IMR-90 (cell line): ENCODE data around the gene NTM. TPM values are rescaled to one million over a fixed set of nuclear protein-coding genes. Genes with fewer than 3 reads are reported as not detected.

Source experiments
- ATAC-seq: fragments of 200-7000 bp; cut with Tn5 transposase; 2 replicates; pipeline ENCODE4 v1.9.1; 2020; ENCODE audit warnings: low read depth, mild to moderate bottlenecking, moderate library complexity
- BruUV-seq: library from RNA; stranded (reverse); fragments of 400-500 nt; replicated peaks from 2 replicates; lab custom pipeline; 2021; lab: Mats Ljungman, UMichigan
- CTCF ChIA-PET: fragments of 300-600 bp; formaldehyde crosslinking; extraction: SDS; loops from one replicate; lab custom pipeline; 2021; ENCODE audit warnings: antibody characterized with exemption; lab: Yijun Ruan, JAX
- POLR2A ChIA-PET: fragments of 300-600 bp; sonication (Branson Sonifier 250); formaldehyde crosslinking; loops from one replicate; lab custom pipeline; 2022; ENCODE audit warnings: antibody characterized with exemption; ENCODE audit not compliant: unreplicated experiment; lab: Charles Lee
- DNase-seq: peaks from one replicate; pipeline ENCODE4 v3.0.0; 2013
- H2AFZ ChIP-seq: replicated peaks from 2 replicates; pipeline ENCODE3; 2013; ENCODE audit warnings: low read length, mild to moderate bottlenecking; ENCODE audit not compliant: poor library complexity
- H2AK5ac ChIP-seq: 2 replicates; pipeline ENCODE4 v1.6.1; 2013; ENCODE audit warnings: low read depth, low read length, inconsistent platforms
- H2AK9ac ChIP-seq: replicated peaks from 2 replicates; pipeline ENCODE3; 2013; ENCODE audit warnings: mild to moderate bottlenecking, low read depth, low read length, moderate library complexity; ENCODE audit not compliant: poor library complexity
- H2BK120ac ChIP-seq: 2 replicates; pipeline ENCODE4 v1.6.1; 2013; ENCODE audit warnings: low read depth, low read length, inconsistent platforms
- H2BK15ac ChIP-seq: 3 replicates; pipeline ENCODE4 v1.6.1; 2013; ENCODE audit warnings: low read depth, low read length, inconsistent platforms
- H2BK20ac ChIP-seq: 2 replicates; pipeline ENCODE4 v1.6.1; 2013; ENCODE audit warnings: low read depth, mild to moderate bottlenecking, inconsistent platforms, low read length, moderate library complexity
- H2BK5ac ChIP-seq: 2 replicates; pipeline ENCODE4 v1.6.1; 2013; ENCODE audit warnings: mild to moderate bottlenecking, low read depth, low read length, inconsistent platforms; ENCODE audit not compliant: poor library complexity, severe bottlenecking
- H3K14ac ChIP-seq: replicated peaks from 2 replicates; pipeline ENCODE4 v1.6.1; 2013; ENCODE audit warnings: low read depth, low read length, inconsistent platforms
- H3K18ac ChIP-seq: 2 replicates; pipeline ENCODE4 v1.6.1; 2013; ENCODE audit warnings: low read depth, low read length, control low read depth
- H3K23ac ChIP-seq: 2 replicates; pipeline ENCODE4 v1.6.1; 2013; ENCODE audit warnings: low read depth, low read length, inconsistent platforms
- H3K27ac ChIP-seq: 2 replicates; pipeline ENCODE4 v1.5.1; 2013; ENCODE audit warnings: mild to moderate bottlenecking, control low read depth, low read length; ENCODE audit not compliant: insufficient read depth
- H3K27me3 ChIP-seq: 2 replicates; pipeline ENCODE4 v1.6.1; 2013; ENCODE audit warnings: low read length; ENCODE audit not compliant: control insufficient read depth, insufficient read depth
- H3K36me3 ChIP-seq: 2 replicates; pipeline ENCODE4 v1.6.1; 2013; ENCODE audit warnings: low read length, mixed read lengths; ENCODE audit not compliant: control insufficient read depth, insufficient read depth
- H3K4ac ChIP-seq: 2 replicates; pipeline ENCODE4 v1.6.1; 2013; ENCODE audit warnings: low read depth, low read length, inconsistent platforms
- H3K4me1 ChIP-seq: 2 replicates; pipeline ENCODE4 v1.6.1; 2013; ENCODE audit warnings: low read length, mixed read lengths; ENCODE audit not compliant: control insufficient read depth, insufficient read depth
- H3K4me2 ChIP-seq: 2 replicates; pipeline ENCODE4 v1.6.1; 2013; ENCODE audit warnings: low read depth, mild to moderate bottlenecking, control low read depth, low read length, moderate library complexity
- H3K4me3 ChIP-seq: 2 replicates; pipeline ENCODE4 v1.5.1; 2013; ENCODE audit warnings: low read depth, mild to moderate bottlenecking, control low read depth, low read length, moderate library complexity; ENCODE audit not compliant: insufficient read depth
- H3K56ac ChIP-seq: 2 replicates; pipeline ENCODE4 v1.6.1; 2013; ENCODE audit warnings: low read length, inconsistent platforms; ENCODE audit not compliant: insufficient read depth; ENCODE audit errors: extremely low read depth
- H3K79me1 ChIP-seq, 2 experiments: 2 replicates each; pipeline ENCODE4 v1.6.1; 2013; ENCODE audit warnings: low read length in 2 of 2, inconsistent platforms in 1 of 2, low read depth in 1 of 2
- H3K9ac ChIP-seq: 2 replicates; pipeline ENCODE4 v1.6.1; 2013; ENCODE audit warnings: low read depth, low read length, control low read depth
- H3K9me1 ChIP-seq: 2 replicates; pipeline ENCODE4 v1.6.1; 2013; ENCODE audit warnings: low read length, inconsistent platforms; ENCODE audit not compliant: insufficient read depth
- H3K9me3 ChIP-seq: 2 replicates; pipeline ENCODE4 v1.6.1; 2013; ENCODE audit warnings: low read length; ENCODE audit not compliant: control insufficient read depth, insufficient read depth
- H4K20me1 ChIP-seq: 2 replicates; pipeline ENCODE4 v1.6.1; 2013; ENCODE audit warnings: low read length, inconsistent platforms; ENCODE audit not compliant: insufficient read depth
- H4K5ac ChIP-seq: 2 replicates; pipeline ENCODE4 v1.6.1; 2013; ENCODE audit warnings: mild to moderate bottlenecking, low read depth, low read length, control low read depth
- H4K8ac ChIP-seq, 2 experiments: 2 replicates each; pipeline ENCODE4 v1.6.1; 2013; ENCODE audit warnings: low read depth in 2 of 2, low read length in 2 of 2, control low read depth in 1 of 2, inconsistent platforms in 1 of 2
- H4K91ac ChIP-seq: 2 replicates; pipeline ENCODE4 v1.6.1; 2013; ENCODE audit warnings: low read depth, low read length, inconsistent platforms; ENCODE audit not compliant: insufficient read depth
- BHLHE40 ChIP-seq: fragments of 150-350 bp; IDR thresholded peaks from 2 replicates; pipeline ENCODE4 v1.6.1; 2016; ENCODE audit warnings: mild to moderate bottlenecking, low read depth, low read length
- CEBPB ChIP-seq: IDR thresholded peaks from 2 replicates; pipeline ENCODE4 v1.6.1; 2012; ENCODE audit warnings: low read depth, low read length, improper control_type of control experiment
- CHD1 ChIP-seq: IDR thresholded peaks from 2 replicates; pipeline ENCODE4 v1.6.1; 2012; ENCODE audit warnings: low read depth, low read length, improper control_type of control experiment
- CTCF ChIP-seq: conservative IDR thresholded peaks from 2 replicates; pipeline ENCODE4 v1.5.1; 2012; ENCODE audit warnings: mild to moderate bottlenecking, low read depth, low read length, improper control_type of control experiment
- ELK1 ChIP-seq: fragments of 150-350 bp; IDR thresholded peaks from 2 replicates; pipeline ENCODE4 v1.6.1; 2016; ENCODE audit warnings: low read depth, mild to moderate bottlenecking, low read length, moderate library complexity, borderline replicate concordance
- FOS ChIP-seq: fragments of 150-350 bp; IDR thresholded peaks from 2 replicates; pipeline ENCODE4 v1.6.1; 2016; ENCODE audit warnings: low read depth, low read length
- MAFK ChIP-seq: IDR thresholded peaks from 2 replicates; pipeline ENCODE4 v1.6.1; 2012; ENCODE audit warnings: low read depth, low read length, improper control_type of control experiment
- MAZ ChIP-seq: IDR thresholded peaks from 2 replicates; pipeline ENCODE4 v1.6.1; 2012; ENCODE audit warnings: low read depth, mild to moderate bottlenecking, low read length, improper control_type of control experiment, moderate library complexity, borderline replicate concordance
- MXI1 ChIP-seq: IDR thresholded peaks from 2 replicates; pipeline ENCODE4 v1.6.1; 2012; ENCODE audit warnings: low read depth, mild to moderate bottlenecking, low read length, moderate library complexity, borderline replicate concordance
- NFE2L2 ChIP-seq: fragments of 150-350 bp; IDR thresholded peaks from 2 replicates; pipeline ENCODE4 v1.6.1; 2016; ENCODE audit warnings: low read depth, mild to moderate bottlenecking, low read length
- POLR2A ChIP-seq: IDR thresholded peaks from 2 replicates; pipeline ENCODE4 v1.6.1; 2012; ENCODE audit warnings: mild to moderate bottlenecking, low read depth, low read length
- RAD21 ChIP-seq: IDR thresholded peaks from 2 replicates; pipeline ENCODE4 v1.6.1; 2012; ENCODE audit warnings: low read length, improper control_type of control experiment
- RFX5 ChIP-seq: IDR thresholded peaks from 2 replicates; pipeline ENCODE4 v1.8.0; 2012; ENCODE audit warnings: low read depth, mild to moderate bottlenecking, low read length, moderate library complexity
- SMC3 ChIP-seq: fragments of 150-350 bp; IDR thresholded peaks from 2 replicates; pipeline ENCODE4 v1.6.1; 2016; ENCODE audit warnings: low read depth, mild to moderate bottlenecking, antibody characterized with exemption, low read length, moderate library complexity
- USF2 ChIP-seq: fragments of 150-350 bp; IDR thresholded peaks from 2 replicates; pipeline ENCODE4 v1.6.1; 2017; ENCODE audit warnings: mild to moderate bottlenecking, antibody characterized with exemption, low read length, low read depth
- WGBS, 2 experiments: methylation state at CpG; one replicate each; pipeline versions ENCODE4 v1.1.5 to v1.1.7; 2013; ENCODE audit warnings: missing lambda C conversion rate in 2 of 2; ENCODE audit not compliant: insufficient read length in 1 of 2; ENCODE audit errors: extremely low coverage in 2 of 2; 5-methylcytosine and 5-hydroxymethylcytosine counted together
- dilution Hi-C: fragments of 300-500 bp; cut with HindIII; formaldehyde crosslinking; loops from one replicate; pipeline ENCODE4 v1.14.3; 2018; ENCODE audit warnings: low sequenced_read_pairs; ENCODE audit not compliant: unreplicated experiment
- in situ Hi-C: fragments of 300-500 bp; cut with MboI; formaldehyde crosslinking; loops from 3 replicates; pipeline ENCODE4 v1.14.3; 2019; ENCODE audit warnings: low sequenced_read_pairs, inconsistent platforms, mixed read lengths
- intact Hi-C: fragments of 100-400 bp; cut with micrococcal nuclease; formaldehyde crosslinking; loops from 2 replicates; pipeline ENCODE4 v1.10.0; 2022
- polyA plus RNA-seq, 3 experiments: library from polyadenylated mRNA; depleted of rRNA; stranded (reverse); fragments of >200 nt; gene quantifications; 2 replicates each; pipeline ENCODE4 v1.2.3, GENCODE V29; 2012; ENCODE audit warnings: low replicate concordance in 1 of 3
- total RNA-seq: library from RNA; depleted of rRNA; stranded (reverse); fragments of >200 nt; gene quantifications from 2 replicates; pipeline ENCODE4 v1.2.3, GENCODE V29; 2012

The NTM gene
- total and polyA plus RNA-seq, 2 of the 4 experiments (the other 2 are of a cell fraction): 19.5 to 25.5 TPM

- in situ Hi-C loops: no loop called here
- dilution Hi-C loops: no loop called here
- Histone ChIP-seq H2AK9ac (no peak overlapping the region), H3K9ac (no peak overlapping the region), H3K4ac (no peak overlapping the region), H3K18ac (no peak overlapping the region), H3K79me1 (no peaks in the 10 kb centered on the region), H3K9me1 (no peaks in the 10 kb centered on the region), H3K23ac (no peak overlapping the region), H2BK5ac (no peak overlapping the region), H3K14ac (no peak overlapping the region), H2AK5ac (no peak overlapping the region), H3K27ac (no peak overlapping the region), H3K9me3 (no peaks in the 10 kb centered on the region), H2BK120ac (no peak overlapping the region), H2BK20ac (no peak overlapping the region), H3K4me3 (no peak overlapping the region), H3K27me3 (peaks cover 17% of the 10 kb centered on the region), H2BK15ac (no peak overlapping the region), H4K20me1 (no peaks in the 10 kb centered on the region), H3K36me3 (no peaks in the 10 kb centered on the region), H3K4me2 (no peak overlapping the region), H4K8ac (no peak overlapping the region), H4K91ac (no peak overlapping the region), H4K5ac (no peak overlapping the region), H3K56ac (no peak overlapping the region), H3K4me1 (no peaks in the 10 kb centered on the region), H2AFZ (no peak overlapping the region)
- intact Hi-C loops: no loop called here
- ChIA-PET POLR2A (no interaction called here), CTCF (no interaction called here)
- WGBS, 2 experiments: 82% methylated on average over 4 of the region's 17 CpGs; no CpG with 5 or more reads in 1 of the 2 experiments
- no TSS peak for BruUV-seq
- ATAC-seq (no peak), DNase-seq (no peak)
- TF ChIP-seq CHD1 (no peak), ELK1 (no peak), RFX5 (no peak), BHLHE40 (no peak), CTCF (no peak), USF2 (no peak), SMC3 (no peak), MAFK (no peak), NFE2L2 (no peak), CEBPB (no peak), MXI1 (no peak), POLR2A (no peak), FOS (no peak), RAD21 (no peak), MAZ (no peak)
Measured at GRCh38 chr11:131658414-131658813, 288.0 kb downstream of the NTM start.
